ENCODE data around the gene PIK3C2G. TPM values are rescaled to one million over a fixed set of nuclear protein-coding genes. Genes with fewer than 3 reads are reported as not detected.

Gene PIK3C2G
- total and polyA plus RNA-seq, 8 donors: 0.60 to 3.2 (median 1.5) TPM

GRCh38 chr12:18443768-18444437 is 182.6 kb downstream of the PIK3C2G start:
- WGBS, 2 donors: 39 to 43% methylated on average over 5 of the region's 5 CpGs

GRCh38 chr12:18446061-18446644 is 184.8 kb downstream of the PIK3C2G start:
- ATAC-seq (no peak), DNase-seq (no peak), FAIRE-seq (no peak)
- Histone ChIP-seq H3K36me3 (no peaks in the 10 kb centered on the region), H3K9me3 (no peaks in the 10 kb centered on the region), H3K27ac (no peak overlapping the region), H3K4me3 (no peak overlapping the region), H3K27me3 (no peaks in the 10 kb centered on the region), H3K4me1 (peaks cover 0 to 12% (median 0%) of the 10 kb centered on the region in 3 donors)
- intact Hi-C loops (cut with DNase I): no loop called here
- TF ChIP-seq, protein P1, sequence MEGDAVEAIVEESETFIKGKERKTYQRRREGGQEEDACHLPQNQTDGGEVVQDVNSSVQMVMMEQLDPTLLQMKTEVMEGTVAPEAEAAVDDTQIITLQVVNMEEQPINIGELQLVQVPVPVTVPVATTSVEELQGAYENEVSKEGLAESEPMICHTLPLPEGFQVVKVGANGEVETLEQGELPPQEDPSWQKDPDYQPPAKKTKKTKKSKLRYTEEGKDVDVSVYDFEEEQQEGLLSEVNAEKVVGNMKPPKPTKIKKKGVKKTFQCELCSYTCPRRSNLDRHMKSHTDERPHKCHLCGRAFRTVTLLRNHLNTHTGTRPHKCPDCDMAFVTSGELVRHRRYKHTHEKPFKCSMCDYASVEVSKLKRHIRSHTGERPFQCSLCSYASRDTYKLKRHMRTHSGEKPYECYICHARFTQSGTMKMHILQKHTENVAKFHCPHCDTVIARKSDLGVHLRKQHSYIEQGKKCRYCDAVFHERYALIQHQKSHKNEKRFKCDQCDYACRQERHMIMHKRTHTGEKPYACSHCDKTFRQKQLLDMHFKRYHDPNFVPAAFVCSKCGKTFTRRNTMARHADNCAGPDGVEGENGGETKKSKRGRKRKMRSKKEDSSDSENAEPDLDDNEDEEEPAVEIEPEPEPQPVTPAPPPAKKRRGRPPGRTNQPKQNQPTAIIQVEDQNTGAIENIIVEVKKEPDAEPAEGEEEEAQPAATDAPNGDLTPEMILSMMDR (IDR thresholded peaks at IDR 0.05): no peak
- WGBS, 2 donors: 80 to 82% methylated on average over 3 of the region's 3 CpGs

More at GRCh38 chr12:18443768-18444437, 182.6 kb downstream of the PIK3C2G start:
- intact Hi-C loops (cut with DNase I): no loop called here
- H3K27ac ChIP-seq: no peak overlapping the region
- TF ChIP-seq, protein P1 (IDR thresholded peaks at IDR 0.05): no peak
- no peaks in the 10 kb centered on the region for H3K36me3 ChIP-seq
- FAIRE-seq (no peak), ATAC-seq (peak; percentile 74 to 96 (median 95)), DNase-seq (peak in 2 of 6 donors; percentile 6 to 13)
- no peaks in the 10 kb centered on the region for H3K27me3 ChIP-seq
- no peaks in the 10 kb centered on the region for H3K9me3 ChIP-seq
- peaks cover 0 to 12% (median 0%) of the 10 kb centered on the region in 3 donors for H3K4me1 ChIP-seq
- no peak overlapping the region for H3K4me3 ChIP-seq

GRCh38 chr12:18454330-18454729 is 193.0 kb downstream of the PIK3C2G start:
- no peak for FAIRE-seq
- Histone ChIP-seq H3K4me1 (no peaks in the 10 kb centered on the region), H3K9me3 (no peaks in the 10 kb centered on the region), H3K4me3 (no peak overlapping the region), H3K36me3 (no peaks in the 10 kb centered on the region), H3K27me3 (no peaks in the 10 kb centered on the region), H3K27ac (no peak overlapping the region)
- TF ChIP-seq, protein P1 (IDR thresholded peaks at IDR 0.05): no peak
- ATAC-seq: no peak
- intact Hi-C loops (cut with DNase I): no loop called here
- 35 to 61% methylated on average over 1 of the region's 1 CpG for WGBS, 2 donors
- no peak for DNase-seq

- DNase-seq: no peak
- Histone ChIP-seq H3K27me3 (no peaks in the 10 kb centered on the region), H3K4me3 (no peak overlapping the region), H3K36me3 (no peaks in the 10 kb centered on the region), H3K9me3 (no peaks in the 10 kb centered on the region), H3K4me1 (no peaks in the 10 kb centered on the region), H3K27ac (no peak overlapping the region)
- WGBS, 2 donors: 61 to 96% methylated on average over 2 of the region's 2 CpGs
- FAIRE-seq: no peak
- ATAC-seq: no peak
- TF ChIP-seq, protein P1 (IDR thresholded peaks at IDR 0.05): no peak
- intact Hi-C loops (cut with DNase I): no loop called here
Measured at GRCh38 chr12:18456344-18456743, 195.0 kb downstream of the PIK3C2G start.

- DNase-seq (no peak), ATAC-seq (peak in 1 of 4 donors; percentile 23), FAIRE-seq (no peak)
- H3K27ac ChIP-seq: no peak overlapping the region
- H3K36me3 ChIP-seq: no peaks in the 10 kb centered on the region
- H3K9me3 ChIP-seq: no peaks in the 10 kb centered on the region
- H3K4me1 ChIP-seq: peaks cover 0 to 2% (median 0%) of the 10 kb centered on the region in 3 donors
- no peaks in the 10 kb centered on the region for H3K27me3 ChIP-seq
- no peak overlapping the region for H3K4me3 ChIP-seq
- TF ChIP-seq, protein P1 (IDR thresholded peaks at IDR 0.05): no peak
- intact Hi-C loops (cut with DNase I): no loop called here
- WGBS, 2 donors: 78 to 89% methylated on average over 1 of the region's 1 CpG
Measured at GRCh38 chr12:18457362-18457761, 196.0 kb downstream of the PIK3C2G start.

Measured in pancreas (tissue), 10 donors.